AG10803 (cell line): Measurements from ENCODE around the gene SLC13A5.

ENCODE experiments used
- DNase-seq: peaks from one replicate; pipeline ENCODE4 v3.0.0; 2010; ENCODE audit warnings: low read depth
- H3K4me3 ChIP-seq: 2 replicates; pipeline ENCODE4 v1.5.1; 2011; ENCODE audit warnings: mild to moderate bottlenecking, low read length, control low read depth
- TF ChIP-seq, protein P1 (sequence below): conservative IDR thresholded peaks from 2 replicates; pipeline ENCODE4 v1.5.1; 2011; ENCODE audit warnings: mild to moderate bottlenecking, low read length, control low read depth, inconsistent platforms

The SLC13A5 gene

DNA sequence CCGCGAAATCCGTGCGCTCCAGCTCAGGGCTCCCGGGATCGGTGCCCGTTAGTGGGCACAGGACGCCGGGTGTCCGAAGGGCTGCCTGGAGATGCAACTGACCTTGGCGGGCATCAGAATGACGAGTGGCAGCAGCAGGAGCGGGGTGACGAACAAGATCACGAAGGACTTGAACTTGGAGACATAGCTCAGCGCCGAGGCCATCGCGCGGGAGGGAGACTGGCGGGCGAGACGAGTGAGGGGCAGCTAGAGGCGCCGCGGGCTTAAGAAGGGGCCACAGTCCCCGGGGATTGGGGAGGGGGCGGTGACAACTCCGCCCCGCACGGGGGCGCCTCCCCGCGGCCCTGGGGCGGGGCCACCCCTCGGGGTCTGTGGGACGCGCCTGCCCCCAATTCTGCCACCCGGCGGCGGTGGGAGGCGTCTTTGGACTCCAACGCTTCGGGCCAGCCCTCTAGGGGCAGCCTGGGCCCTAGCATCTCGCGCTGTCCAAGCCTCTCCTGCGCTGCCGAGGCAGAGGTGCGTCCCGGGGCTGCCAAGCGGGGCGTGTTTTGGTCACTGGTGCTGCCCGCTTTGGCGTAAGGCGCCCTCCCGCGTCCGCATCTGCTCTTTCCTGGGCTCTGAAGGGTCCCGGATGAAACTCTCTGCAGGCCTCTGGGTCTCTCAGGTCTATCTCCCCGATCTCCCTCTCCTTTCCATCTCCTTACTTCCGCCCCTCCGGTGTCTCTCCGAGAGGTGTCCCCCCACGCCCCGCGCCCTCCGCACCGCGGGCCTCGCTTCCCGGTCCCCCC is at the start of gene SLC13A5:
SLC13A5 (minus strand) TSS at position 240 of the 788 bp plus-strand sequence; CDS start at position 204, 36 bp downstream.
- peak within 1 kb of the TSS; percentile 24; the same call in 1 of the 2 replicates for H3K4me3 ChIP-seq
- TF ChIP-seq, protein P1, sequence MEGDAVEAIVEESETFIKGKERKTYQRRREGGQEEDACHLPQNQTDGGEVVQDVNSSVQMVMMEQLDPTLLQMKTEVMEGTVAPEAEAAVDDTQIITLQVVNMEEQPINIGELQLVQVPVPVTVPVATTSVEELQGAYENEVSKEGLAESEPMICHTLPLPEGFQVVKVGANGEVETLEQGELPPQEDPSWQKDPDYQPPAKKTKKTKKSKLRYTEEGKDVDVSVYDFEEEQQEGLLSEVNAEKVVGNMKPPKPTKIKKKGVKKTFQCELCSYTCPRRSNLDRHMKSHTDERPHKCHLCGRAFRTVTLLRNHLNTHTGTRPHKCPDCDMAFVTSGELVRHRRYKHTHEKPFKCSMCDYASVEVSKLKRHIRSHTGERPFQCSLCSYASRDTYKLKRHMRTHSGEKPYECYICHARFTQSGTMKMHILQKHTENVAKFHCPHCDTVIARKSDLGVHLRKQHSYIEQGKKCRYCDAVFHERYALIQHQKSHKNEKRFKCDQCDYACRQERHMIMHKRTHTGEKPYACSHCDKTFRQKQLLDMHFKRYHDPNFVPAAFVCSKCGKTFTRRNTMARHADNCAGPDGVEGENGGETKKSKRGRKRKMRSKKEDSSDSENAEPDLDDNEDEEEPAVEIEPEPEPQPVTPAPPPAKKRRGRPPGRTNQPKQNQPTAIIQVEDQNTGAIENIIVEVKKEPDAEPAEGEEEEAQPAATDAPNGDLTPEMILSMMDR: 0 out of 2 replicates have a peak, but pooled peaks have one; percentile 11
- no peak for DNase-seq

DNA sequence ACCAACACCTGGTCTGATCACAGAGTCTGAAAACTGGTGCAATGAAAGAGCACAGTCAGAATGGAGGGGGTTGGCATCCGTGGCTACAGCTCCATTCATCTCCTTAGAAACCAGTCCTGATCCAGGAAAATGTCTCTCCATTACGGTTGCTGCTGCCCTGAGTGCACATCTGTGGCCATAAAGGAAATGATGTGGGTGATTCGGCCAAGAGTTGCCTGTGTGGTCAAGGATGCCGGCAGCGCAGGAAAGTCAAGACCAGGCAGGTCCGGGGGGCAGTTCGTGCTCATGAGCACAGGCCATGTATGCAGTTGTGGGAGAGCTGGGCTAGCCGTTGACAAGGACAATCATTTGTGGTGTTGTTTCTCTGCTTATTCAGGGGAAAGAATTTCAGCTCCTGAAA is 48.6 kb upstream of the SLC13A5 start:
- DNase-seq: no peak
- H3K4me3 ChIP-seq: no peak overlapping the region
- TF ChIP-seq, protein P1: no peak

DNA sequence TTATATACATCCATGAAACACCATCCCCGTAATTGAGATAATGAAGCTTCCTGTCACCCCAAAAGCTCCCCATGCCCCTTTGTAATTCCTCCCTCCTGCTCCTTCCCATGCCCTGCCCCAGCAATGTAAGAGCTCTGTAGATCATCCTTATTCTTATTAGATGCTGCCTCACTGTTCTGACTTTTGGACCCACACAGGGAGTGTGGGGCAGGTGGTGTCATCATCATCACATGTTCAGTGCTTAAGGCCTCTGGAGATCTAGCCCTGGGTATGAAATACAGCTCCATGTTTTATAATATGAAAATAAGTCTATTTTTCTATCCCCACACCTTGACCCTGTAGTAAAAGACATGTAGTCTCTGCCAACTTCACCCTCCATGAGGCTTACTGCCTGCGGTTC is 44.6 kb upstream of the SLC13A5 start:
- no peak overlapping the region for H3K4me3 ChIP-seq
- DNase-seq: no peak
- TF ChIP-seq, protein P1: no peak

DNA sequence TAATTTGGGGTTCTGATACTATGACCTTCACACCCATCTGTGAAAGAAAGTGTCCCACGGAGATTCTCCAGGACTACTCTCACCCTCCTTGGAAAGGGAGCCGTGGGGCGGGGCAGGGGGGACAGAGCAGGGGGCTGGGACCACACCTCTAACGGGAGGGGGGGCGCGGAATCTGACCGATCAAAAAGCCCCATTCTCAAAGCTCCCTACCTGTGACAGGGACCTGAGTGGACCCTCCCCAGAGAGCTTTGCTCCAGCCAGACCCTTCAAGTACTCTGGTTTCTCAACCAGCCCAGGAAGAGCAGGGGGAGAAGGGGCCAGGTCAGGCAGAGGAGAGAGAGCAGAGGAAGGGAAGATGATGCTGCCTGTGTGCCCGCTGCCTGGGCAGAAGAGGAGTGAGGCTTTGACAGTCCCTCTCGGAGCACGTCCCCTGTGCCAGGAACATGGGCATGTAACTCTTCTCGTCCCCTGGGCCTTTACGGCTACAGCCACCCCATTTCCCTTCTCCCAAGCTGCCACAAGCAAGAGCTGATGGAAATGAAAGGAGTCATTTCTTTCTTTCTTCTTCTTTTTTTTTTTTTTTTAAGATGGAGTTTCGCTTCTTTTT is 43.4 kb upstream of the SLC13A5 start:
- H3K4me3 ChIP-seq: peak overlapping the region; percentile 76
- no peak for DNase-seq
- TF ChIP-seq, protein P1: no peak

DNA sequence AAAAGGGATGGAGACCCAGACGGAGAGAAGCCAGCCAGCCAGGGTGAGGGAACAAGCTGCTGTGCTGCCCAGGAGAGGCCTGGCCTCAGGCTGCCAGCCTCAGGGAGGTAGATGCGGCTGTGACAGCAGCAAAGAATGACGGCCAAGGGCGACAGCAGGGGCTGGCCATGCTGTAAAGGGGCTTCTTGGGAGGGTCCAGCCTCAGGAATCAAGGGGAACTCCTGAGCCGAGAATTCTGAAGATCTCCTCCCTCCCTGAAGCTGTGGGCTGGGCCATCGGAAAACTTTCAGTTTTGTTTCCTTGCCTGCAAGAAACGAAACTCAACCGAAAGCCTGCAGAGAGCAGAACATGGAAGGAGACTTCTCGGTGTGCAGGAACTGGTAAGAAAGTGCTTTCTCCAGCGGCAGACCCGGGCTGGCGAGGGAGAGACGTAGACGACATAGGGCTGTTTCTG is 42.6 kb upstream of the SLC13A5 start, which contains the start of gene XAF1:
XAF1 (plus strand) TSS at position 316 of the 454 bp plus-strand sequence; CDS start at position 349, 33 bp downstream.
- peak; percentile 63 for DNase-seq
- H3K4me3 ChIP-seq: peak within 1 kb of the TSS; percentile 76
- TF ChIP-seq, protein P1: no peak

DNA sequence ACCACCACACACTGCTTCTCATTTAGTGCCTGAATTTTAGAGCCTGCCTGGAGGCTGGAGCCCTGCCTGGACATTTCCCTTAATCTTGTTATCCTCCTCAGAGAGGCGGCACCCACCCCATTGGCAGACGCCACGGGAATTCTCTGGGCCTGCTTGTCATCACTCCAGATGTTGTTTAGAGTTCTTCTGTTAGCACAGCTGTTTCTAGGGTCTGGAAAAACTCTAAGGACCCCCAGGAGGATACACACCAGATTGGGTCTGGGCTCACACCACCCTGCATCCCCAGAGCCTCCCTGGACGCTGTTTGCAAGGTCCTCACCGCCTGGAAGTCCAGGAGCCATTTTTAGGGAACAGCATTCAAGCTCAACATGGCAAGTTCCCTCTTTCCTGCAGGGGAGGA is 42.1 kb upstream of the SLC13A5 start:
- TF ChIP-seq, protein P1: no peak
- peak overlapping the region; percentile 76 for H3K4me3 ChIP-seq
- DNase-seq: peak; percentile 78
